ENCODE measurements around the gene SCN4B. TPM values are rescaled to one million over a fixed set of nuclear protein-coding genes. Genes with fewer than 3 reads are reported as not detected.
A peak's percentile ranks its signal among the peaks of the same experiment; 100 is the strongest.

Gene SCN4B
- total RNA-seq, 1 experiment from 2014 or later: 0.33 TPM

GRCh38 chr11:118180300-118180703 is 27.7 kb upstream of the SCN4B start:
- no peak overlapping the region for H3K27ac ChIP-seq (ENCODE audit: low read length)
- H3K27me3 ChIP-seq (ENCODE audit: control insufficient read depth, insufficient read depth, low read length): no peaks in the 10 kb centered on the region

GRCh38 chr11:118176778-118177134 is 24.1 kb upstream of the SCN4B start:
- H3K36me3 ChIP-seq (ENCODE audit: control insufficient read depth, insufficient read depth, low read length): no peaks in the 10 kb centered on the region
- H3K4me1 ChIP-seq (ENCODE audit: control insufficient read depth, insufficient read depth, low read length): peaks cover 5% of the 10 kb centered on the region; the same call in 1 of the 2 replicates
- ChIA-PET CTCF (interaction anchor here (0.7 to 0.8 kb wide), 2 partner anchors 13 to 382 kb away, joined by 4 to 12 read pairs; no protein-coding TSS in a partner anchor), POLR2A (no interaction called here)
- H3K4me3 ChIP-seq (ENCODE audit: low read depth in 2 of 2, low read length in 2 of 2): no peak overlapping the region
- intact Hi-C loops (cut with micrococcal nuclease; ENCODE audit: unreplicated experiment): no loop called here
- H3K27ac ChIP-seq (ENCODE audit: low read length): no peak overlapping the region
- no peaks in the 10 kb centered on the region for H3K27me3 ChIP-seq (ENCODE audit: control insufficient read depth, insufficient read depth, low read length)
- no TSS peak for BruUV-seq (replicated peaks)
- H3K9me3 ChIP-seq (ENCODE audit: control insufficient read depth, insufficient read depth, low read depth, low read length): no peaks in the 10 kb centered on the region
- in situ Hi-C loops (cut with HindIII; ENCODE audit: low pct_unique_long_range_greater_than_20kb, low sequenced_read_pairs): no loop called here
- no peak for ATAC-seq
- TF ChIP-seq TCF7L2 (IDR thresholded peaks at IDR 0.05; ENCODE audit: low read depth, low read length) (no peak), SIN3A (IDR thresholded peaks at IDR 0.05; ENCODE audit: borderline replicate concordance, insufficient read depth, low read depth, low read length) (no peak), POLR2AphosphoS5 (IDR thresholded peaks at IDR 0.05; ENCODE audit: low read depth, low read length) (no peak)
- TF ChIP-seq, protein P1, sequence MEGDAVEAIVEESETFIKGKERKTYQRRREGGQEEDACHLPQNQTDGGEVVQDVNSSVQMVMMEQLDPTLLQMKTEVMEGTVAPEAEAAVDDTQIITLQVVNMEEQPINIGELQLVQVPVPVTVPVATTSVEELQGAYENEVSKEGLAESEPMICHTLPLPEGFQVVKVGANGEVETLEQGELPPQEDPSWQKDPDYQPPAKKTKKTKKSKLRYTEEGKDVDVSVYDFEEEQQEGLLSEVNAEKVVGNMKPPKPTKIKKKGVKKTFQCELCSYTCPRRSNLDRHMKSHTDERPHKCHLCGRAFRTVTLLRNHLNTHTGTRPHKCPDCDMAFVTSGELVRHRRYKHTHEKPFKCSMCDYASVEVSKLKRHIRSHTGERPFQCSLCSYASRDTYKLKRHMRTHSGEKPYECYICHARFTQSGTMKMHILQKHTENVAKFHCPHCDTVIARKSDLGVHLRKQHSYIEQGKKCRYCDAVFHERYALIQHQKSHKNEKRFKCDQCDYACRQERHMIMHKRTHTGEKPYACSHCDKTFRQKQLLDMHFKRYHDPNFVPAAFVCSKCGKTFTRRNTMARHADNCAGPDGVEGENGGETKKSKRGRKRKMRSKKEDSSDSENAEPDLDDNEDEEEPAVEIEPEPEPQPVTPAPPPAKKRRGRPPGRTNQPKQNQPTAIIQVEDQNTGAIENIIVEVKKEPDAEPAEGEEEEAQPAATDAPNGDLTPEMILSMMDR (IDR thresholded peaks at IDR 0.05): no peak
- TF ChIP-seq, protein P2, sequence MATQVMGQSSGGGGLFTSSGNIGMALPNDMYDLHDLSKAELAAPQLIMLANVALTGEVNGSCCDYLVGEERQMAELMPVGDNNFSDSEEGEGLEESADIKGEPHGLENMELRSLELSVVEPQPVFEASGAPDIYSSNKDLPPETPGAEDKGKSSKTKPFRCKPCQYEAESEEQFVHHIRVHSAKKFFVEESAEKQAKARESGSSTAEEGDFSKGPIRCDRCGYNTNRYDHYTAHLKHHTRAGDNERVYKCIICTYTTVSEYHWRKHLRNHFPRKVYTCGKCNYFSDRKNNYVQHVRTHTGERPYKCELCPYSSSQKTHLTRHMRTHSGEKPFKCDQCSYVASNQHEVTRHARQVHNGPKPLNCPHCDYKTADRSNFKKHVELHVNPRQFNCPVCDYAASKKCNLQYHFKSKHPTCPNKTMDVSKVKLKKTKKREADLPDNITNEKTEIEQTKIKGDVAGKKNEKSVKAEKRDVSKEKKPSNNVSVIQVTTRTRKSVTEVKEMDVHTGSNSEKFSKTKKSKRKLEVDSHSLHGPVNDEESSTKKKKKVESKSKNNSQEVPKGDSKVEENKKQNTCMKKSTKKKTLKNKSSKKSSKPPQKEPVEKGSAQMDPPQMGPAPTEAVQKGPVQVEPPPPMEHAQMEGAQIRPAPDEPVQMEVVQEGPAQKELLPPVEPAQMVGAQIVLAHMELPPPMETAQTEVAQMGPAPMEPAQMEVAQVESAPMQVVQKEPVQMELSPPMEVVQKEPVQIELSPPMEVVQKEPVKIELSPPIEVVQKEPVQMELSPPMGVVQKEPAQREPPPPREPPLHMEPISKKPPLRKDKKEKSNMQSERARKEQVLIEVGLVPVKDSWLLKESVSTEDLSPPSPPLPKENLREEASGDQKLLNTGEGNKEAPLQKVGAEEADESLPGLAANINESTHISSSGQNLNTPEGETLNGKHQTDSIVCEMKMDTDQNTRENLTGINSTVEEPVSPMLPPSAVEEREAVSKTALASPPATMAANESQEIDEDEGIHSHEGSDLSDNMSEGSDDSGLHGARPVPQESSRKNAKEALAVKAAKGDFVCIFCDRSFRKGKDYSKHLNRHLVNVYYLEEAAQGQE (IDR thresholded peaks at IDR 0.05; ENCODE audit: insufficient read depth in 1 of 2, low read depth in 2 of 2, low read length in 1 of 2): no peak
- no peak for DNase-seq (ENCODE audit: low read depth, low spot score)

More at GRCh38 chr11:118180300-118180703, 27.7 kb upstream of the SCN4B start:
- TF ChIP-seq TCF7L2 (IDR thresholded peaks at IDR 0.05; ENCODE audit: low read depth, low read length): no peak
- no peak for TF ChIP-seq SIN3A (IDR thresholded peaks at IDR 0.05; ENCODE audit: borderline replicate concordance, insufficient read depth, low read depth, low read length)
- TF ChIP-seq POLR2AphosphoS5 (IDR thresholded peaks at IDR 0.05; ENCODE audit: low read depth, low read length): no peak
- TF ChIP-seq, protein P1 (IDR thresholded peaks at IDR 0.05): no peak
- TF ChIP-seq, protein P2 (IDR thresholded peaks at IDR 0.05; ENCODE audit: insufficient read depth in 1 of 2, low read depth in 2 of 2, low read length in 1 of 2): no peak
- in situ Hi-C loops (cut with HindIII; ENCODE audit: low pct_unique_long_range_greater_than_20kb, low sequenced_read_pairs): no loop called here
- no peak for DNase-seq (ENCODE audit: low read depth, low spot score)
- intact Hi-C loops (cut with micrococcal nuclease; ENCODE audit: unreplicated experiment): no loop called here
- peaks cover 5% of the 10 kb centered on the region; the same call in 1 of the 2 replicates for H3K4me1 ChIP-seq (ENCODE audit: control insufficient read depth, insufficient read depth, low read length)
- H3K36me3 ChIP-seq (ENCODE audit: control insufficient read depth, insufficient read depth, low read length): no peaks in the 10 kb centered on the region
- POLR2A ChIA-PET: no interaction called here
- no peaks in the 10 kb centered on the region for H3K9me3 ChIP-seq (ENCODE audit: control insufficient read depth, insufficient read depth, low read depth, low read length)
- BruUV-seq (replicated peaks): no TSS peak
- CTCF ChIA-PET: interaction anchor here (0.8 to 1.4 kb wide), 3 partner anchors 9 to 32 kb away, joined by 3 to 4 read pairs (median 3); no protein-coding TSS in a partner anchor
- no peak overlapping the region for H3K4me3 ChIP-seq (ENCODE audit: low read depth in 2 of 2, low read length in 2 of 2)
- ATAC-seq: peak; percentile 78
